Naive thymus-derived CD4-positive, alpha-beta T cell (primary cell): ENCODE data around the gene OR52B2. TPM values are rescaled to one million over a fixed set of nuclear protein-coding genes. Genes with fewer than 3 reads are reported as not detected.

Source experiments
- polyA plus RNA-seq, 2 donors: library from polyadenylated mRNA; unstranded; fragments of 300-500 nt; fragmentation: Illumina TruSeq; gene quantifications; one replicate each; pipeline ENCODE4 v1.2.3, GENCODE V29; 2021
- total RNA-seq, 6 experiments: library from RNA in 5 of 6; stranded (reverse) in 5 of 6; gene quantifications; 1 replicate in 5 of 6; 2 replicates in 1 of 6; pipeline ENCODE4 v1.2.3 and lab custom pipeline; 2021 to 2026

Gene OR52B2
- total and polyA plus RNA-seq, 7 experiments from 2014 or later, result not detected

Other genes starting within 250 kb of the OR52B2 start
- not detected for gene OR56A3, start 228.1 kb downstream of the OR52B2 start, total RNA-seq
- not detected for gene OR56A3, start 228.1 kb downstream of the OR52B2 start, polyA plus RNA-seq
- gene OR56A5, start 201.8 kb downstream of the OR52B2 start, total RNA-seq, result not detected
- not detected for gene OR56A5, start 201.8 kb downstream of the OR52B2 start, polyA plus RNA-seq
- gene OR52L1, start 183.3 kb downstream of the OR52B2 start, total RNA-seq, result not detected
- not detected for gene OR52L1, start 183.3 kb downstream of the OR52B2 start, polyA plus RNA-seq
- under 1 TPM in 2 of 5 experiments, not detected in 3; 0.07 to 0.08 TPM for gene OR56A4, start 163.4 kb downstream of the OR52B2 start, total RNA-seq
- not detected for gene OR56A4, start 163.4 kb downstream of the OR52B2 start, polyA plus RNA-seq
- gene OR56A1, start 139.6 kb downstream of the OR52B2 start, total RNA-seq, result not detected
- gene OR56A1, start 139.6 kb downstream of the OR52B2 start, polyA plus RNA-seq, result not detected
- not detected for gene OR56B4, start 62.6 kb downstream of the OR52B2 start, total RNA-seq
- gene OR56B4, start 62.6 kb downstream of the OR52B2 start, polyA plus RNA-seq, result not detected
- gene OR52W1, start 28.9 kb upstream of the OR52B2 start, total RNA-seq, result not detected
- not detected for gene OR52W1, start 28.9 kb upstream of the OR52B2 start, polyA plus RNA-seq
- gene C11orf42, start 35.2 kb upstream of the OR52B2 start, total RNA-seq, result not detected
- gene C11orf42, start 35.2 kb upstream of the OR52B2 start, polyA plus RNA-seq, result not detected
- 10 to 100 TPM; 26.8 to 52.4 (median 44.3) TPM for gene FHIP1B, start 64.3 kb upstream of the OR52B2 start, total RNA-seq
- 10 to 100 TPM in 1 of 2 donors, 1 to 10 TPM in 1; 9.7 to 20.3 TPM for gene FHIP1B, start 64.3 kb upstream of the OR52B2 start, polyA plus RNA-seq
- gene CNGA4, start 68.8 kb upstream of the OR52B2 start, total RNA-seq, result under 1 TPM in 4 of 5 experiments, not detected in 1; 0.32 to 0.62 (median 0.37) TPM
- not detected for gene CNGA4, start 68.8 kb upstream of the OR52B2 start, polyA plus RNA-seq
- not detected for gene CCKBR, start 89.5 kb upstream of the OR52B2 start, total RNA-seq
- not detected for gene CCKBR, start 89.5 kb upstream of the OR52B2 start, polyA plus RNA-seq
- gene CAVIN3, start 150.2 kb upstream of the OR52B2 start, total RNA-seq, result 1 to 10 TPM in 1 of 5 experiments, under 1 TPM in 2, not detected in 2; 0.51 to 5.4 (median 0.61) TPM
- not detected for gene CAVIN3, start 150.2 kb upstream of the OR52B2 start, polyA plus RNA-seq
- 10 to 100 TPM; 43.0 to 70.9 (median 55.4) TPM for gene SMPD1, start 220.1 kb upstream of the OR52B2 start, total RNA-seq
- 10 to 100 TPM; 34.5 to 36.5 TPM for gene SMPD1, start 220.1 kb upstream of the OR52B2 start, polyA plus RNA-seq
- gene APBB1, start 248.8 kb upstream of the OR52B2 start, total RNA-seq, result 100 to 1,000 TPM in 3 of 5 experiments, 10 to 100 TPM in 2; 46.9 to 188 (median 154) TPM
- 100 to 1,000 TPM; 173 to 293 TPM for gene APBB1, start 248.8 kb upstream of the OR52B2 start, polyA plus RNA-seq